IgD-negative memory B cell (primary cell): ENCODE data around the gene LEMD2. TPM values are rescaled to one million over a fixed set of nuclear protein-coding genes. Genes with fewer than 3 reads are reported as not detected.
"Not testable (repeated sequence)": the region's sequence is repeated elsewhere in the genome, so short reads cannot be mapped to it uniquely, and the experiment has no call there.

Experiments
- H3K27ac Mint-ChIP-seq, 3 donors: one replicate each; pipeline ENCODE4 v1.8.0; 2020 to 2022; ENCODE audit warnings: mild to moderate bottlenecking in 3 of 3, mixed read lengths in 3 of 3, moderate library complexity in 1 of 3
- H3K27me3 Mint-ChIP-seq: one replicate; pipeline ENCODE4 v1.8.0; 2021; ENCODE audit warnings: mixed read lengths
- H3K36me3 Mint-ChIP-seq: one replicate; pipeline ENCODE4 v1.8.0; 2020; ENCODE audit warnings: mild to moderate bottlenecking, mixed read lengths
- H3K4me1 Mint-ChIP-seq, 3 donors: one replicate each; pipeline ENCODE4 v1.8.0; 2020 to 2022; ENCODE audit warnings: mixed read lengths in 3 of 3, mild to moderate bottlenecking in 1 of 3
- H3K4me3 Mint-ChIP-seq, 4 donors: one replicate each; pipeline ENCODE4 v1.8.0; 2020 to 2022; ENCODE audit warnings: mild to moderate bottlenecking in 4 of 4, mixed read lengths in 4 of 4, moderate library complexity in 3 of 4
- H3K9me3 Mint-ChIP-seq, 3 donors: one replicate each; pipeline ENCODE4 v1.8.0; 2020 to 2021; ENCODE audit warnings: mixed read lengths in 3 of 3, mild to moderate bottlenecking in 1 of 3
- polyA plus RNA-seq: library from polyadenylated mRNA; unstranded; fragments of 300-500 nt; fragmentation: Illumina TruSeq; gene quantifications from one replicate; pipeline ENCODE4 v1.2.3, GENCODE V29; 2021

LEMD2 gene
- 37.7 TPM for polyA plus RNA-seq

DNA sequence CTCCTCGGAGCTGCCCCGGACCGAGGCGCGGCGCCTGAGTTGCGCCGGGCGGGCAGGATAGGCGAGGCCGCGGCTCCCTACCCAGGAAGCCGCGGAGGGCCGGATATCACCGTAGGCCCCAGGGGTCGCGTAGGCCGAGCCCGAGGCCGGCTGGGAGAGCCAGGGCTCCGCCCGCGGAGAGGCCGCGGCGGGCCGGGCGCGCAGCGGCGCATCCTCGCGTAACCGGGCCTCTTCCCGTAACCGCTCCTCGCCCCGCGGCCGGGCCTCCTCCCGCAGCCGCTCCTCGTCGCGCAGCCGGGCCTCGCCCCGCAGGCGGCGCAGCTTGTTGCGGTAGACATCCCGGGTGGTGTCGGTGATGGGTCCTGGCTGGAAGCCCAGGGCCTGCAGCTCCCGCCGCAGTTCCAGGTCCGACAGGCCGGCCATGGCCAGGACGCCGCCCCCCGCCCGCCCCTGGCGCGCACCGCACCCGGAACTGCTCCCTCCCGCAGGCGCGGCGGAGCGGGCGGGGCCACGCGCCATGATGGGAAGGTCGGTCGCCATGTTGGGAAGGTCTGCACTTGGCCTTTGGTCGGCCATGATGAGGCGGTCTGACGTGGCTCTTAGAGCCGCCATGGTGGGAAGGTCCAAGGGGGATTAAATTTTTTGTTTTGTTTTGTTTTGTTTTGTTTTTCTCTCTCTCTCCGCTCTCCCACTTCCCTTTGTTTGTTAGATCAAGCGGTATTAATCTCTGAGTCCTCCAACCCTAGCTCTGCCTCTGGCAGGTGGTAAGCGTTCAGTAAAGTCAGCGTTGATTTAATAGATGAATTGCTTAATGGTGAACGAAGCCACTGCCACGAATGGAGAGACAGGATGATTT, at the start of gene LEMD2:
Gene LEMD2 (minus strand): TSS at position 437 of the 856 bp plus-strand sequence. CDS start 14 bp downstream, at position 423.
- Mint-ChIP-seq H3K27me3 (peaks cover 2% of the 10 kb centered on the region), H3K27ac (peak within 1 kb of the TSS; percentile 71 to 95 (median 81)), H3K36me3 (no peaks in the 10 kb centered on the region), H3K4me1 (peaks cover 31 to 44% (median 33%) of the 10 kb centered on the region in 3 donors), H3K4me3 (peak within 1 kb of the TSS; percentile 86 to 95 (median 90)), H3K9me3 (no peaks in the 10 kb centered on the region)

DNA sequence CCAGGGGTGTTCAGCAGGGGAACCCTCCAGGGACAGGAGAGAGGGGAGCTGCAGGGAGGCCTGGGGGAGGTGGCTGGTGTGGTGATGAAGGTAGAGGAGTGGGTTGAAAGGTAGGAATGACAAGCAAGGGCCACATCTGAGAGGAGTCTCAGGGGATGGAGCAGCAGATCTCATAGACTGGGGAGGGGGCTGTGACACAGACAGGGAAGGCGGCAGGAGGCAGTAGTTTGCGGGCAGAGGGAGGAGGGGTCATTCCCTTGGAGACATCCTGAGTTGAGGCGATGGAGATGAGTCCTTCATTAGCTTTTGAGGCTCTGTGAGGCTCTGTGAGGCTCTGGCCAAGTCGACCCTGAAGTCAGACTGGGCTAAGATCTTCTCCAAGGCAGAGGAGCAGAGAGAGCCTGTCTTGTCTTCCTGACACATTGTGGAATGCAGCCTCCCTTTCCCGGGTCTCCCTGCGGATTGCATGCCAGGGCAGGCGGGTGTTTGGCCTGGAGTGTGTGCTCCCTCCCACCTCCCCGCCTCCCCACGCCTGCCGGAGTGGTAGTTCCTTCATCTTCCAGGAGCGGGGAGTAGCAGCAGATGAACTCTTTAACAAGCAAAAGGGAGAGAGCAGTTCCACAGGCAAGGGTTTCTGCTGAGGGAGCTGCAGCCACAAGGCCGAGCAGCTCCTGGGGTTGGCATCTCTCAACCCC, 49.2 kb upstream of the LEMD2 start:
- peaks cover 17% of the 10 kb centered on the region for H3K27me3 Mint-ChIP-seq
- no peak overlapping the region for H3K4me3 Mint-ChIP-seq
- no peak overlapping the region for H3K27ac Mint-ChIP-seq

DNA sequence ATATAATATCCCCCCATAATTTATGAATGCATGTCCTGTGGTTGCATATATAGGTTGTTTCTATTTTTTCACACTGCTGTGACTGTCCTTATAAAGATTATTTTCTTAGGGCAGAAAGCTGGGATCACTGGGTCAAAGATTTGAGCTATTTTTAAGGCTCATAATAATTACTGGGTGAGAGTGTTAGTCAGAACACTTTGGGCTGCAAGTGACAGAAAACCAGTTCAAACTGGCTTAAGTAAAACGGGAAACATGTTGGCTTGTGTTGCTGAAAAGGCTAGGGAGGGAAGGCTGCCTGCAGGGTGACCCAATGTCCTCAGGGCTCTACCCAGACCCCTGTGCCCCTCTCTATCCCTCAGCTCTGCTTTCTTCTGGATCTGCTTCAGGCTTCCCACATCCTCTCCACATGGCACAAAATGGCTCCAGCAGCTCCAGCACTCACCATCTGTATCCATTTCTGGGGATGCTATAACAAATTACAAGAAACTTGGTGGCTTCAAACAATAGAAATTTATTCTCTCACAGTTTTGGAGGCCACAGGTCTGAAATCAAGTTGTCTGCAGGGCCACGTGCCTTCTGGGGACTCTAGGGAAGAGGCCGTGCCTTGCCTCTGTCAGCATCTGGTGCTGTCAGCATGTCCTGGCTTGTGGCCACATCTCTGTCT, 48.0 kb upstream of the LEMD2 start:
- peaks cover 0 to 4% (median 2%) of the 10 kb centered on the region in 3 donors for H3K4me1 Mint-ChIP-seq
- no peak overlapping the region for H3K4me3 Mint-ChIP-seq
- peaks cover 16% of the 10 kb centered on the region for H3K27me3 Mint-ChIP-seq
- peaks cover 2% of the 10 kb centered on the region for H3K36me3 Mint-ChIP-seq
- H3K27ac Mint-ChIP-seq, result no peak overlapping the region
- peaks cover 0 to 7% (median 2%) of the 10 kb centered on the region in 3 donors for H3K9me3 Mint-ChIP-seq

More for the DNA sequence above, 49.2 kb upstream of the LEMD2 start:
- Mint-ChIP-seq H3K4me1 (peaks cover 0 to 4% (median 2%) of the 10 kb centered on the region in 3 donors), H3K9me3 (peaks cover 0 to 7% (median 2%) of the 10 kb centered on the region in 3 donors), H3K36me3 (peaks cover 2% of the 10 kb centered on the region)

DNA sequence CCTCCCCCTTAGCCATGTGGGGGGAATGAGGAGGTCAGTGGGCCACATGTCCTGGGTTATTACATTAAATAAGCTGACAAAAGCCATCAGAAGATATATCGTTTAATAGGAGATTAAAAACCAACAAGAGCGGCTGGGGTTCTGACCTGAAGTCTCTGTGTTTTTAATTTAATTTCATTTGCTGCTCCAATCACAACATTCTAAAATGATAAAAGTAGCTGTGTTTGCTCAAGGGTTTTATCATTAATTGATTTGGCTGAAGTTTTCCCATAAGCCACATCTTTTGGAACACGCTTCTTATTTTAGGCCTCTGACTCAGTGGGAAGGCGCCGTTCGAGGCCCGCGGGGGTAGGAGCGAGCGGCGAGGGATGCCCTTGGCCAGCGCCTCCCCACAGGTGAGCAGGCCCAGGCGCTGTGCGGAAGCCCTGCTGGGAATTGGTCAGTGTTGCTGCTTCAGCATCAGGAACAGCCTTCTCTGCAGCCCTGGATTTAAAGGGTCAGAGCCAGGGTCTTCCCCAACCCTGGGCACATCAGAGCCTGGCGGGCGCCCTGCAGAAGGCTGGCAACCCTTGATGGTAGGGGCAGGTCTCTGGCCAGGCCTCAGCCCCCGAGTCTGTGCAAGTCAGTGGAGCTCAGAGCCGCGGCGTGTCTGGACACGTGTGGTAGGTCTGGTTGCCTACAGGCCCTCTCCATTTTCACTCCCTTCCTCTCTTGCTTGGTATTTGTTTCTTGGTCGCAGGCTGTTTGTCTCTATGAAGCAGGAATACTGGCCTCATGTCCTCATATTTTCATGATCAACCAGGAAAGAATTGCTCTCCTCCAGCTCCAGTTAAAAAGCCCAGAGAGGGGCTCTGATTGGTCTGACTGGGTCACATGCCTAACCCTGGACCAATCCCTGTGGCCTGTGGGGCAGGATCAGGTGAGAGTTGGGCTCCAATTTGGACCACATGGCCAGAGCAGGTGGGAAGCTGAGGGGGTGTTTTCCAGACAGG, 45.8 kb upstream of the LEMD2 start:
- Mint-ChIP-seq H3K9me3 (peaks cover 0 to 7% (median 2%) of the 10 kb centered on the region in 3 donors), H3K36me3 (peaks cover 2% of the 10 kb centered on the region), H3K4me1 (peaks cover 0 to 4% (median 0%) of the 10 kb centered on the region in 3 donors), H3K27ac (no peak overlapping the region), H3K4me3 (peak overlapping the region in 1 of 4 donors; percentile 9), H3K27me3 (peaks cover 16% of the 10 kb centered on the region)

DNA sequence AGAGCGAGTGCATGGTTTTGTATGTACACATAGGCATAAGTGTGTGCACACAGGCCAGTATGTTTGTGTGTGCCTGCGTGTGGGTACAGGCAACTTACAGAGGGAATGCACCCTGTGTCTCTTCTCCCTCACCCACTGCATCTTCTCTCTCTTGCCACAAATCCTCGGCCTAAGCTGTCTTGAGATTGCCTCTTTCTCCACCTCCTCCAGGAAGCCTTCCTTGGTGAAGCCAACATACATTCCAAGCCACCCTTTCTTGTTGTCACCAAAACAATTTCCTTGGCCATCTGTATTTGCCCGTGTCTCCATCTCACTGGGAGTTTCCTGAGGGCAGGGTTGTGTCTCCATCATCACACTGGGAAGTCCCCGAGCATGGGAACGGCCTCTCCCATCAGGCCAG, 44.7 kb upstream of the LEMD2 start:
- Mint-ChIP-seq H3K27ac (no peak overlapping the region), H3K36me3 (no peaks in the 10 kb centered on the region), H3K27me3 (peaks cover 21% of the 10 kb centered on the region), H3K9me3 (peaks cover 0 to 7% (median 2%) of the 10 kb centered on the region in 3 donors), H3K4me3 (no peak overlapping the region), H3K4me1 (peaks cover 0 to 1% (median 0%) of the 10 kb centered on the region in 3 donors)

DNA sequence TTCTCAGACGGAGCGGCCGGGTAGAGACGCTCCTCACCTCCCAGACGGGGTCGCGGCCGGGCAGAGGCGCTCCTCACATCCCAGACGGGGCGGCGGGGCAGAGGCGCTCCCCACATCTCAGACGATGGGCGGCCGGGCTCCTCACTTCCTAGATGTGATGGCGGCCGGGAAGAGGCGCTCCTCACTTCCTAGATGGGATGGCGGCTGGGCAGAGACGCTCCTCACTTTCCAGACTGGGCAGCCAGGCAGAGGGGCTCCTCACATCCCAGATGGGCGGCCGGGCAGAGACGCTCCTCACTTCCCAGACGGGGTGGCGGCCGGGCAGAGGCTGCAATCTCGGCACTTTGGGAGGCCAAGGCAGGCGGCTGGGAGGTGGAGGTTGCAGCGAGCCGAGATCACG, 43.9 kb upstream of the LEMD2 start:
- H3K4me1 Mint-ChIP-seq, H3K4me3 Mint-ChIP-seq, H3K9me3 Mint-ChIP-seq, H3K36me3 Mint-ChIP-seq, H3K27ac Mint-ChIP-seq: not testable (repeated sequence)
- peaks cover 24% of the 10 kb centered on the region for H3K27me3 Mint-ChIP-seq

DNA sequence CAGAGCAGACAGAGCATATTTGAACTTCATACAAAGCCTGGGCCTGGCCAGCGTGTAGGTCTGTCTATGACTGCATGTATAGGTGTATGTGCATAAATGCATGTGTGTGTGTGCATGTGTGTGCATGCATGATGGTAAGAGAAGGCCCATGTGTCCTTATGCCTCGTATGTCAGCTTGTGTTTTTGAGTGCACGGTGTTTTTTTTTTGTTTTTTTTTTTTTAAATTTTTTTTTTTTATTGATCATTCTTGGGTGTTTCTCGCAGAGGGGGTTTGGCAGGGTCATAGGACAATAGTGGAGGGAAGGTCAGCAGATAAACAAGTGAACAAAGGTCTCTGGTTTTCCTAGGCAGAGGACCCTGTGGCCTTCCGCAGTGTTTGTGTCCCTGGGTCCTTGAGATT, 42.8 kb upstream of the LEMD2 start:
- not testable (repeated sequence) for H3K9me3 Mint-ChIP-seq, H3K4me1 Mint-ChIP-seq, H3K4me3 Mint-ChIP-seq, H3K27ac Mint-ChIP-seq, H3K36me3 Mint-ChIP-seq
- H3K27me3 Mint-ChIP-seq, result peaks cover 19% of the 10 kb centered on the region

DNA sequence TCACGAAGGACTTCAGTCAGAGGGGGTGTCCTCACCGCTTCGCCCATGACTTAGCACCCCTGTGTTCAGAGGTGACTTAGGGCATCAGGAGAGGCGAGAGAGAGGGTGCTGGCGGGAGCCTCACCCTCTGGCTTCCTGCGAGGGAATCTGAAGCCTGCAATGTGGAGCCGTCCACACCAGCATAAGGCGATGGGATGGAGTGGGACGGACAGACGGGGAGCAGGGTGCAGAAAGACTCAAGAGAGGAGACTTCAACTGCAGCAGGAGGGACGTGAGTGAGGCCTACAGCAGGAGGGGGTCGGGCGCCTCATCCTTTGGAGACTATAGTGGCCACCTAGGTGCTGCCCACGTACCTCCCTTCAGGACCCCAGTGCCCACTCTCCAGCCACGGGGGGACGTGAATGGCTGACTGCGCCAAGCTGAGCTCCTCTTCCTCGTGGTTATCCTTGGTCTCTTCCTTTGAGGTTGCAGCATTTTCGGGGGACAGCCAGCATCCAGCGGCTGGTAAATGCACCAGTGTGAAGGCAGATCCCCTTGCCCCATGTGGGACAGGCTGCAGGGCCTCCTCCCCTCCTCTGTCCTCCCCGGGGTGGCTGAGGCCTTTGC, 41.8 kb upstream of the LEMD2 start:
- Mint-ChIP-seq H3K9me3 (no peaks in the 10 kb centered on the region), H3K4me3 (no peak overlapping the region), H3K4me1 (peaks cover 0 to 2% (median 0%) of the 10 kb centered on the region in 3 donors), H3K27me3 (peaks cover 19% of the 10 kb centered on the region), H3K36me3 (no peaks in the 10 kb centered on the region), H3K27ac (no peak overlapping the region)

DNA sequence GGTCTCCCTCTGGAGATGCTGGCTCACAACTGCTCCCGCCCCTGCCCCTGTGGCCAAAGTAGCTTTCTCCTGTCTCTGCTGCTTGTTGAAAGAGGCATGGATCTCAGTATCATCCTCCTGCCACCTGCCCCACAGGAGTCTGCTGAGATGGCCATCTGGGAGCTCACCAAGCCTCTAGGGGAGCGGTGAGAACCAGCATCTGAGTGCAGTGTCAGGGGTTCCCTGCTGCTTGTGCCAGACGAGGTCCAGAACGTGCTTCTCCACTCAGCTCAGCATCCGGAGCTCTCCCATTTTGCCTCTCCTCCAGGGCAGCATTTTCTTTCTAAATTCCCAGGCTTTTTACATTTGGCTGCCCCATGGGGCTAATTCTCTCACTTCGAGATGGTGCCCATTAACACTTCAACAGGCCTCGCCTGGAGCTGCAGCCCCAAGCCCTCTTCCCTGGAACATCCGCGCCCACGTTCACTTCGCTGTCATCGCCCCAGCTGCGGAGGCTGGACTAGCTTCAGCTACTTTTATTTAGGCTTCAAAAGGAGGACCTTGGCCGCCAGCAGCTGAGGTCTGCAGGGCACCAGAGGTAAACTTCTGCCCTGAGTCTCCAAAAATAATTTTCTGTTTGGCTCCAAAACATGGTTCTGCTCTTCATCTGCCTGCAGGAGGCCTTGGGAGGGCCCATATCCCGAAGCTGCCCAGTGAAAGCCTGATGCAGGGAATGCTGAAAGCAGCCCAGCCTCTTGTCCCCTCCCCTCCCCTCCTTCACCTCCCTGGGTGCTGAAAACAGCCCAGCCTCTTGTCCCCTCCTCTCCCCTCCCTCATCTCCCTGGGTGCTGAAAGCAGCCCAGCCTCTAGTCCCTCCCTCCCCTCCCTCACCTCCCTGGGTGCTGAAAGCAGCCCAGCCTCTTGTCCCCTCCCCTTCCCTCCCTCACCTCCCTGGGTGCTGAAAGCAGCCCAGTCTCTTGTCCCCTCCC, 40.1 kb upstream of the LEMD2 start:
- H3K27ac Mint-ChIP-seq, result peak overlapping the region in 1 of 3 donors; percentile 53
- peaks cover 0 to 2% (median 0%) of the 10 kb centered on the region in 3 donors for H3K4me1 Mint-ChIP-seq
- peaks cover 16% of the 10 kb centered on the region for H3K27me3 Mint-ChIP-seq
- H3K36me3 Mint-ChIP-seq, result no peaks in the 10 kb centered on the region
- no peak overlapping the region for H3K4me3 Mint-ChIP-seq
- H3K9me3 Mint-ChIP-seq, result no peaks in the 10 kb centered on the region

DNA sequence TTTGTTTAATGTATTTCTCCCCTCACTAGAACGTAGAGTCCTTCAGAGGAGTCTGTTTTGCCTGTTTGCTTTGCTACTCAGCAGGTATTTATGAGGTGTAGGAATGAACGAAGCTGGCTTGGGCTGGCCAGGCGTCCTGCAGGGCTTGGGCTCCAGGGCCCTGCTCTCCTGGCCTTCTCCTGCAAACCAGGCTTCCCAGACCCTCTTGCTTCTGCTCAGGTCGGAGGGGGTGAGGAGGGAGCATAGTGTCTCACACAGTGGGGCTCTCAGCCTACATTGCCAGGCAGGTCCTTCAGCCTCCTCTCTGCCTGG, 39.5 kb upstream of the LEMD2 start:
- Mint-ChIP-seq H3K27ac (no peak overlapping the region), H3K27me3 (peaks cover 13% of the 10 kb centered on the region), H3K4me3 (no peak overlapping the region), H3K4me1 (peaks cover 0 to 2% (median 0%) of the 10 kb centered on the region in 3 donors), H3K9me3 (no peaks in the 10 kb centered on the region), H3K36me3 (no peaks in the 10 kb centered on the region)

DNA sequence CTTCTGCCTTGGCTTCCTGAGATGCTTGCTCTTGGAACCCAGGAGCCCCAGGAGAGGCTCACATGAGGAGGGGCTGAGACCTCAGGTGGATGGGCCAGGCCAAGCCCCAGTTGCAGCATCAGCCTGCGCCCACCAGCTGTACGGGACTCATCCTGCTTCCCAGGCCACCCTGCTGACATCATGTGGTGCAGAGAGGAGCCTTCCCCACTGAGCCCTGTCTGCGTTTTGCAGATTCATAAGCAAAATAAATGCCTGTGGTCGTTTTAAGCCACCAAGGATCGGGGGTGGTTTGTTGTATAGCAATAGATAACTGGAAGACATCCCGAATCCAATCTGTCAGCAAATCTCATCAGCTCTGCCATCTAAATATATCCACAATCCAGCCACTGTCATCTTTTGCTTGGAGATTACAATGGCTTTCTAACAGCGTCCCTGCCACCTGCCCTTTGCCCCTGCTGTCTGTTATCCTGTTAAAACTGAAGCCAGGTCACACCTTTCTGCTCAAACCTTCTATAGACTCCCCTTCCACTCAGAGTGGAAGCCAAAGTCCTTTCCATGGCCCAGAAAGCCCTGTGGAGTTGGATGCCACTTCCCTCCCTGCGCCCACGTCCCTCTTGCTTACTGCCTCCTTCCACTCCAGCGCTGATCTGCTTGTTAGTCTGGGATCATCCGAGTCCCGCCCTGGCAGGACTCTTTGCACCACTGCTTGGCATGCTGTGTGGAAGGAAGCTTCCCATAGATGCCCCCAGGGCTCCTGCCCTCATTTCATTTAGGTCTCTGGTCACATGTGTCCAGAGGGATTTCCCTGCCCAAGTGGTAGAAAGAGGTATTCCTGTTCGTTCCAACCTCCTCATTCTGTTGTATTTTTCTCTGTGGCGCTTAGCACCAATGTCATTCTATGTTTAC, 38.9 kb upstream of the LEMD2 start:
- peaks cover 16% of the 10 kb centered on the region for H3K27me3 Mint-ChIP-seq
- H3K27ac Mint-ChIP-seq, result peak overlapping the region in 1 of 3 donors; percentile 19
- no peaks in the 10 kb centered on the region for H3K36me3 Mint-ChIP-seq
- peaks cover 0 to 2% (median 0%) of the 10 kb centered on the region in 3 donors for H3K4me1 Mint-ChIP-seq
- no peaks in the 10 kb centered on the region for H3K9me3 Mint-ChIP-seq
- no peak overlapping the region for H3K4me3 Mint-ChIP-seq

DNA sequence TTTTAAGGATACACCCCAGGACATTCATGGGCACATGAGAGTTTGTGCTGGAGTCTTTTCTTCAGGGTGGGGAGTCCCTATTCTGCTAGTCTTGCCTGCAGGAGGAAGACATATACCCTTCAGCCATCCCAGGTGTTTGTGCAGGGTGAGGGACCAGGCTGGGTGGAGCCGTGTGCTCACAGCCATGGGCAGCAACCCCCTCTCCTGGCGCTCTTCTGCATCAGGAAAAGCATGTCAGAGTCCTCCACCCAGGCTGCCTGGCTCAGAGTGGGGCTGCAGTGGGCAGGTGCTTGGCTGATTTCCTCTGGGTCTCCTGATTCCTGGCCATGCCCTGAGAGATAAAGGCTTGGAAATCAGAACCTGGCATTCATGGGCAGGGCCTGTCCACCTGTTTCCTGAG, 37.6 kb upstream of the LEMD2 start:
- no peak overlapping the region for H3K27ac Mint-ChIP-seq

More for the DNA sequence above, 37.6 kb upstream of the LEMD2 start:
- H3K4me3 Mint-ChIP-seq, result no peak overlapping the region
- no peaks in the 10 kb centered on the region for H3K9me3 Mint-ChIP-seq
- peaks cover 0 to 2% (median 0%) of the 10 kb centered on the region in 3 donors for H3K4me1 Mint-ChIP-seq
- H3K27me3 Mint-ChIP-seq, result peaks cover 17% of the 10 kb centered on the region
- no peaks in the 10 kb centered on the region for H3K36me3 Mint-ChIP-seq
